H1 (cell line): ENCODE measurements around the gene ZBTB47. TPM values are rescaled to one million over a fixed set of nuclear protein-coding genes. Genes with fewer than 3 reads are reported as not detected.

Experiments used
- CTCF ChIA-PET: fragments of 300-600 bp; sonication (Branson Sonifier 250); formaldehyde crosslinking; loops from one replicate; lab custom pipeline; 2021; ENCODE audit not compliant: partially characterized antibody; lab: Charles Lee
- POLR2A ChIA-PET: fragments of 300-600 bp; sonication (Branson Sonifier 250); formaldehyde crosslinking; loops from one replicate; lab custom pipeline; 2021; ENCODE audit warnings: inconsistent platforms; ENCODE audit not compliant: partially characterized antibody; lab: Charles Lee
- DNase-seq, 2 experiments: peaks; one replicate each; pipeline versions ENCODE4 v3.0.0 to v3.0.0-alpha.2; 2010 to 2022; ENCODE audit warnings: low spot score in 2 of 2, low read depth in 1 of 2, mixed read lengths in 1 of 2
- FAIRE-seq: peaks from 2 replicates; lab custom pipeline; 2011; peaks lifted over from hg19 to GRCh38; lab: Jason Lieb, UNC
- H2AFZ ChIP-seq: 2 replicates; pipeline ENCODE4 v1.8.1; 2012; ENCODE audit warnings: low read length, inconsistent platforms
- H2AK5ac ChIP-seq: 2 replicates; pipeline ENCODE4 v1.6.1; 2013; ENCODE audit warnings: low read depth, low read length
- H2BK120ac ChIP-seq: replicated peaks from 2 replicates; pipeline ENCODE3; 2013; ENCODE audit warnings: low read depth, low read length, inconsistent platforms
- H2BK12ac ChIP-seq: 2 replicates; pipeline ENCODE4 v1.6.1; 2013; ENCODE audit warnings: low read depth, low read length
- H2BK15ac ChIP-seq: 2 replicates; pipeline ENCODE4 v1.6.1; 2013; ENCODE audit warnings: low read length
- H2BK20ac ChIP-seq: 2 replicates; pipeline ENCODE4 v1.6.1; 2013; ENCODE audit warnings: low read length
- H2BK5ac ChIP-seq: 2 replicates; pipeline ENCODE4 v1.6.1; 2013; ENCODE audit warnings: low read depth, low read length
- H3K14ac ChIP-seq: 2 replicates; pipeline ENCODE4 v1.6.1; 2013; ENCODE audit warnings: inconsistent platforms; ENCODE audit not compliant: insufficient read length
- H3K18ac ChIP-seq: 2 replicates; pipeline ENCODE4 v1.6.1; 2013; ENCODE audit warnings: low read length; ENCODE audit errors: extremely low read depth
- H3K23ac ChIP-seq: 2 replicates; pipeline ENCODE4 v1.6.1; 2013; ENCODE audit warnings: inconsistent platforms; ENCODE audit not compliant: insufficient read length
- H3K23me2 ChIP-seq: 2 replicates; pipeline ENCODE4 v1.6.1; 2013; ENCODE audit warnings: low read depth, low read length
- H3K27ac ChIP-seq: 2 replicates; pipeline ENCODE4 v1.6.1; 2011; ENCODE audit warnings: low read depth, low read length, inconsistent platforms
- H3K27me3 ChIP-seq, 4 experiments: replicated peaks in 1 of 4; 1 replicate in 1 of 4; 2 replicates in 3 of 4; pipeline versions ENCODE4 v1.6.1 to v1.8.1; 2011 to 2013; ENCODE audit warnings: low read length in 3 of 4, mild to moderate bottlenecking in 3 of 4, inconsistent platforms in 2 of 4, mixed read lengths in 2 of 4, moderate library complexity in 1 of 4; ENCODE audit not compliant: control insufficient read depth in 3 of 4, insufficient read depth in 3 of 4; ENCODE audit errors: extremely low read depth in 1 of 4
- H3K36me3 ChIP-seq, 4 experiments: 2 replicates each; pipeline versions ENCODE4 v1.6.1 to v1.8.1; 2011 to 2013; ENCODE audit warnings: mild to moderate bottlenecking in 4 of 4, low read length in 3 of 4, moderate library complexity in 2 of 4, control low read depth in 1 of 4, inconsistent platforms in 1 of 4; ENCODE audit not compliant: insufficient read depth in 4 of 4, control insufficient read depth in 2 of 4
- H3K4ac ChIP-seq: replicated peaks from 2 replicates; pipeline ENCODE3; 2013; ENCODE audit warnings: low read length, low read depth, mixed read lengths, inconsistent platforms; ENCODE audit not compliant: insufficient read length
- H3K4me1 ChIP-seq, 4 experiments: replicated peaks in 1 of 4; 1 replicate in 1 of 4; 2 replicates in 3 of 4; pipeline versions ENCODE4 v1.6.1 to v1.8.1; 2011 to 2013; ENCODE audit warnings: low read length in 3 of 4, inconsistent platforms in 2 of 4, mixed read lengths in 1 of 4; ENCODE audit not compliant: insufficient read depth in 4 of 4, control insufficient read depth in 3 of 4
- H3K4me2 ChIP-seq, 2 experiments: 2 replicates each; pipeline versions ENCODE4 v1.6.1 to v1.8.1; 2011 to 2013; ENCODE audit warnings: low read depth in 2 of 2, low read length in 2 of 2, control low read depth in 1 of 2, inconsistent platforms in 1 of 2, mild to moderate bottlenecking in 1 of 2; ENCODE audit not compliant: insufficient read depth in 1 of 2
- H3K4me3 ChIP-seq, 4 experiments: fragments of 200-600, 300-600 bp in 1 of 4; sonication (generic), shearing (Covaris generic), sonication (Bioruptor Twin) in 1 of 4; 2 replicates each; pipeline versions ENCODE4 v1.5.1 to v1.8.1; 2011 to 2016; ENCODE audit warnings: low read length in 4 of 4, low read depth in 3 of 4, control low read depth in 2 of 4, inconsistent platforms in 2 of 4, mild to moderate bottlenecking in 2 of 4, mixed read lengths in 1 of 4, moderate library complexity in 1 of 4; ENCODE audit not compliant: insufficient read depth in 2 of 4; ENCODE audit errors: extremely low read depth in 1 of 4
- H3K56ac ChIP-seq: replicated peaks from 2 replicates; pipeline ENCODE3; 2013; ENCODE audit warnings: low read depth, mild to moderate bottlenecking, mixed read lengths, low read length, inconsistent platforms; ENCODE audit not compliant: insufficient read length
- H3K79me1 ChIP-seq: 2 replicates; pipeline ENCODE4 v1.6.1; 2013; ENCODE audit warnings: low read depth, low read length, control low read depth
- H3K79me2 ChIP-seq, 2 experiments: 2 replicates each; pipeline versions ENCODE4 v1.6.1 to v1.8.1; 2012 to 2013; ENCODE audit warnings: low read length in 2 of 2, mild to moderate bottlenecking in 2 of 2, inconsistent platforms in 1 of 2; ENCODE audit not compliant: insufficient read depth in 2 of 2, control insufficient read depth in 1 of 2
- H3K9ac ChIP-seq, 4 experiments: replicated peaks in 1 of 4; 1 replicate in 1 of 4; 2 replicates in 3 of 4; pipeline versions ENCODE4 v1.6.1 to v1.8.1; 2011 to 2013; ENCODE audit warnings: low read depth in 3 of 4, low read length in 3 of 4, control low read depth in 2 of 4, mild to moderate bottlenecking in 2 of 4, moderate library complexity in 2 of 4, inconsistent platforms in 1 of 4; ENCODE audit errors: extremely low read depth in 1 of 4
- H3K9me3 ChIP-seq, 2 experiments: 2 replicates each; pipeline versions ENCODE4 v1.6.1 to v1.8.1; 2012 to 2013; ENCODE audit warnings: mild to moderate bottlenecking in 2 of 2, moderate library complexity in 2 of 2, control low read depth in 1 of 2, inconsistent platforms in 1 of 2, low read depth in 1 of 2, low read length in 1 of 2, mixed read lengths in 1 of 2; ENCODE audit not compliant: insufficient read depth in 2 of 2
- H4K20me1 ChIP-seq, 2 experiments: replicated peaks in 1 of 2; 2 replicates each; pipeline versions ENCODE3 to v1.8.1; 2011 to 2013; ENCODE audit warnings: inconsistent platforms in 2 of 2, low read length in 2 of 2, mild to moderate bottlenecking in 1 of 2; ENCODE audit not compliant: insufficient read depth in 2 of 2, control insufficient read depth in 1 of 2
- H4K5ac ChIP-seq: 2 replicates; pipeline ENCODE4 v1.6.1; 2013; ENCODE audit warnings: low read length, low read depth, mixed read lengths, inconsistent platforms; ENCODE audit not compliant: insufficient read length
- H4K8ac ChIP-seq: 2 replicates; pipeline ENCODE4 v1.8.0; 2013; ENCODE audit warnings: mild to moderate bottlenecking, moderate library complexity, low read length, inconsistent platforms; ENCODE audit not compliant: insufficient read depth; ENCODE audit errors: extremely low read depth
- H4K91ac ChIP-seq: replicated peaks from 2 replicates; pipeline ENCODE3; 2013; ENCODE audit warnings: low read length, mixed read lengths, inconsistent platforms; ENCODE audit not compliant: insufficient read length
- MAX ChIP-seq: IDR thresholded peaks from 2 replicates; pipeline ENCODE4 v1.6.1; 2012; ENCODE audit warnings: inconsistent platforms
- SIN3A ChIP-seq, 2 experiments: IDR thresholded peaks in 1 of 2; conservative IDR thresholded peaks in 1 of 2; 2 replicates each; pipeline ENCODE4 v1.6.1; 2011 to 2012; ENCODE audit warnings: low read length in 2 of 2, improper control_type of control experiment in 1 of 2, low read depth in 1 of 2, mild to moderate bottlenecking in 1 of 2
- WGBS, 2 experiments: shearing (Covaris generic) in 1 of 2; methylation state at CpG; one replicate each; pipeline versions ENCODE4 v1.1.6 to v1.1.7; 2013 to 2015; ENCODE audit warnings: low lambda C conversion rate in 2 of 2, mixed read lengths in 2 of 2, inconsistent platforms in 1 of 2, low coverage in 1 of 2, missing lambda C conversion rate in 1 of 2; ENCODE audit not compliant: insufficient replicate concordance in 2 of 2, insufficient coverage in 1 of 2, insufficient read length in 1 of 2; ENCODE audit errors: extremely low coverage in 1 of 2, missing lambda C conversion rate in 1 of 2; 5-methylcytosine and 5-hydroxymethylcytosine counted together
- polyA plus RNA-seq, 7 experiments: library from polyadenylated mRNA; depleted of rRNA in 3 of 7; stranded (reverse) in 5 of 7; unstranded in 2 of 7; fragments of >200 nt in 5 of 7; fragments of 200-250 nt in 2 of 7; gene quantifications; 1 replicate in 5 of 7; 2 replicates in 1 of 7; 4 replicates in 1 of 7; pipeline versions ENCODE4 v1.2.1 to v1.2.3, GENCODE V29; 2011 to 2013; ENCODE audit warnings: missing spikeins in 2 of 7, mixed read lengths in 2 of 7
- total RNA-seq: library from RNA; stranded (reverse); fragmentation: NEBNext Ultra II Directional; extraction: Animal tissue kit (Norgen Biotek cat#: 25700); gene quantifications from 2 replicates; pipeline ENCODE4 v1.2.1, GENCODE V29; 2021

ZBTB47 gene
- total and polyA plus RNA-seq, 2 of the 8 experiments (the other 6 are each of a cell fraction or from before 2014, with no cell fraction given) = 2.8 to 4.1 TPM

- TF ChIP-seq SIN3A (conservative IDR thresholded peaks at IDR 0.05 in 1 of 2, IDR thresholded peaks at IDR 0.05 in 1 of 2; ENCODE audit: low read depth in 1 of 2, low read length in 2 of 2) = no peak
- TF ChIP-seq MAX = no peak
- no peak within 1 kb of the TSS for H3K4me2 ChIP-seq
- WGBS, 2 experiments = 93% methylated on average over 32 of the region's 34 CpGs; no CpG with 5 or more reads in 1 of the 2 experiments
Observed at GRCh38 chr3:42685363-42685881, 31.9 kb downstream of the ZBTB47 start, which contains the start of gene KLHL40. KLHL40 (plus strand) TSS chr3:42685537; CDS start chr3:42685619, 82 bp downstream.

More at GRCh38 chr3:42685363-42685881, 31.9 kb downstream of the ZBTB47 start, which contains the start of gene KLHL40:
- Histone ChIP-seq H3K4ac (no peak within 1 kb of the TSS), H2BK120ac (no peak within 1 kb of the TSS), H4K20me1 (no peaks in the 10 kb centered on the region), H3K14ac (no peak within 1 kb of the TSS), H3K4me3 (no peak within 1 kb of the TSS), H4K5ac (no peak within 1 kb of the TSS), H2BK5ac (no peak within 1 kb of the TSS; the same call in 1 of the 2 replicates), H3K23me2 (no peaks in the 10 kb centered on the region), H3K9me3 (no peaks in the 10 kb centered on the region), H3K23ac (no peak within 1 kb of the TSS), H3K27me3 (no peaks in the 10 kb centered on the region), H2BK20ac (no peak within 1 kb of the TSS), H4K8ac (no peak within 1 kb of the TSS), H4K91ac (no peak within 1 kb of the TSS), H3K56ac (no peak within 1 kb of the TSS), H3K18ac (no peak within 1 kb of the TSS), H2BK12ac (no peak within 1 kb of the TSS), H2AK5ac (no peak within 1 kb of the TSS), H3K79me2 (no peaks in the 10 kb centered on the region), H2AFZ (no peak within 1 kb of the TSS), H3K79me1 (no peaks in the 10 kb centered on the region), H3K36me3 (no peaks in the 10 kb centered on the region), H2BK15ac (no peak within 1 kb of the TSS), H3K27ac (no peak within 1 kb of the TSS), H3K9ac (no peak within 1 kb of the TSS), H3K4me1 (peaks cover 0 to 10% (median 4%) of the 10 kb centered on the region in 4 experiments; a peak in 4 of 7 replicates)
- FAIRE-seq = no peak
- POLR2A ChIA-PET = interaction anchor here (0.6 to 1.2 kb wide), 3 partner anchors 9 to 119 kb away, joined by 3 read pairs; partner anchors contain the start of gene HIGD1A
- no peak for DNase-seq
- CTCF ChIA-PET = interaction anchor here (0.9 to 1.9 kb wide), 6 partner anchors 8 to 65 kb away, joined by 3 to 5 read pairs (median 4); no protein-coding TSS in a partner anchor
